Gastrocnemius medialis (tissue), 4 donors: Measurements from ENCODE around the gene MYH10.

Experiments used
- POLR2A ChIP-seq, 2 donors: fragments of 450-650 bp; IDR thresholded peaks; one replicate each; pipeline ENCODE4 v1.6.1; 2017; ENCODE audit warnings: antibody characterized with exemption in 2 of 2, mild to moderate bottlenecking in 2 of 2, moderate library complexity in 2 of 2
- TF ChIP-seq, protein P1 (sequence below), 5 experiments: fragments of 450-650 bp in 3 of 5; fragments of 200-600 bp in 2 of 5; sonication (generic) in 2 of 5; IDR thresholded peaks in 4 of 5; conservative IDR thresholded peaks in 1 of 5; 1 replicate in 4 of 5; 2 replicates in 1 of 5; pipeline ENCODE4 v1.5.1; 2016 to 2019; ENCODE audit warnings: antibody characterized with exemption in 5 of 5, mild to moderate bottlenecking in 3 of 5, moderate library complexity in 3 of 5

DNA sequence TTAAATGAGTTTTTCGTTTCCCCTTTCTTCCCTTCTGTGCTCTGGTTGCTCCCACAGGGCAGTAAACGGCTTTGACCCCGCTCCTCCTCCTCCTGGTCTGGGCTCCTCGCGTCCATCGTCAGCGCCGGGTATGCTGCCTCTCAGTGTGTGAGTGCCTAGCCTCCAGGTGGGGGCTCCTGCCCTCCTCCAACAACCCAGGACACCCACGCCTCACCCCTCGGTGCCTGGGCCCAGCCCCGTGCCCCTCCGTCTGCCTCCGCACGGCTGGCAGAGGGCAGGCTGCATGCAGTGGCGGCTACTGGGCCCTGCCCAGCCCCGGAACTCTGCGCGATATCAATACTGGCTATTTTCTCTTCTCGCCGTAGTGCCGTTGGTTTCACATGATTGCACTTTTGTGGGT, 163.7 kb downstream of the MYH10 start:
- TF ChIP-seq, protein P1, sequence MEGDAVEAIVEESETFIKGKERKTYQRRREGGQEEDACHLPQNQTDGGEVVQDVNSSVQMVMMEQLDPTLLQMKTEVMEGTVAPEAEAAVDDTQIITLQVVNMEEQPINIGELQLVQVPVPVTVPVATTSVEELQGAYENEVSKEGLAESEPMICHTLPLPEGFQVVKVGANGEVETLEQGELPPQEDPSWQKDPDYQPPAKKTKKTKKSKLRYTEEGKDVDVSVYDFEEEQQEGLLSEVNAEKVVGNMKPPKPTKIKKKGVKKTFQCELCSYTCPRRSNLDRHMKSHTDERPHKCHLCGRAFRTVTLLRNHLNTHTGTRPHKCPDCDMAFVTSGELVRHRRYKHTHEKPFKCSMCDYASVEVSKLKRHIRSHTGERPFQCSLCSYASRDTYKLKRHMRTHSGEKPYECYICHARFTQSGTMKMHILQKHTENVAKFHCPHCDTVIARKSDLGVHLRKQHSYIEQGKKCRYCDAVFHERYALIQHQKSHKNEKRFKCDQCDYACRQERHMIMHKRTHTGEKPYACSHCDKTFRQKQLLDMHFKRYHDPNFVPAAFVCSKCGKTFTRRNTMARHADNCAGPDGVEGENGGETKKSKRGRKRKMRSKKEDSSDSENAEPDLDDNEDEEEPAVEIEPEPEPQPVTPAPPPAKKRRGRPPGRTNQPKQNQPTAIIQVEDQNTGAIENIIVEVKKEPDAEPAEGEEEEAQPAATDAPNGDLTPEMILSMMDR (IDR thresholded peaks at IDR 0.05 in 4 of 5, conservative IDR thresholded peaks at IDR 0.05 in 1 of 5), result no peak
- TF ChIP-seq POLR2A (IDR thresholded peaks at IDR 0.05), result no peak
